HEK293T (cell line): ENCODE measurements around the gene IL17D.

Source experiments
- FOXA1 ChIP-seq: fragments of 450-650 bp; IDR thresholded peaks from 2 replicates; pipeline ENCODE4 v1.6.1; 2016; ENCODE audit warnings: mild to moderate bottlenecking
- FOXK2 ChIP-seq: fragments of 450-650 bp; IDR thresholded peaks from 2 replicates; pipeline ENCODE4 v1.6.1; 2016; ENCODE audit warnings: mild to moderate bottlenecking
- NFRKB ChIP-seq: fragments of 450-650 bp; IDR thresholded peaks from 2 replicates; pipeline ENCODE4 v1.6.1; 2016; ENCODE audit warnings: mild to moderate bottlenecking, moderate library complexity
- SP1 ChIP-seq: fragments of 450-650 bp; IDR thresholded peaks from 2 replicates; pipeline ENCODE4 v1.6.1; 2017
- ZNF384 ChIP-seq: fragments of 450-650 bp; IDR thresholded peaks from 2 replicates; pipeline ENCODE4 v1.6.1; 2016

DNA sequence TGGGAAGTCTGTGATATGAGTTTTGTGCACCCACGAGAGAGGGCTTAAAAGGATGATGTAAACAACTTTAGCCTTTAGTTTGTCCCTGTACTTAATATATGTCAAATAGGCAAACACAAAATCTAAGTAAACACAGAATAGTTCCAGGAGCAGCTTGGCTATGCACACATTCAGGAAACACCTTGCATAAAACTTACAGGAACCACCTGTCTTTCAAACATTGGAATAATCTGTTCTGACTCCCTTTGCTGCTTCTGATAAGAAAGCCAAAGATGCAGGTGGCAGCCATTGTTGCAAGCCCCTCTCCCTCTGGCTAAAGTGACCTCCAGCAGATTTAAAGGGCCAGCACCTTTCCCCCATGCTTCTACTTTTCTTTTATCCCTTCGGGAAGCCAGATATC is 65.6 kb downstream of the IL17D start:
- no peak for TF ChIP-seq FOXA1
- TF ChIP-seq SP1 = no peak
- no peak for TF ChIP-seq NFRKB
- no peak for TF ChIP-seq ZNF384
- no peak for TF ChIP-seq FOXK2
